ENCODE data around the gene PFKFB4. TPM values are rescaled to one million over a fixed set of nuclear protein-coding genes. Genes with fewer than 3 reads are reported as not detected.

PFKFB4 gene
- total and polyA plus RNA-seq, 10 of the 15 experiments (the other 5 are each of a cell fraction or from before 2014, with no cell fraction given) = 0.37 to 89.1 (median 5.2) TPM

DNA sequence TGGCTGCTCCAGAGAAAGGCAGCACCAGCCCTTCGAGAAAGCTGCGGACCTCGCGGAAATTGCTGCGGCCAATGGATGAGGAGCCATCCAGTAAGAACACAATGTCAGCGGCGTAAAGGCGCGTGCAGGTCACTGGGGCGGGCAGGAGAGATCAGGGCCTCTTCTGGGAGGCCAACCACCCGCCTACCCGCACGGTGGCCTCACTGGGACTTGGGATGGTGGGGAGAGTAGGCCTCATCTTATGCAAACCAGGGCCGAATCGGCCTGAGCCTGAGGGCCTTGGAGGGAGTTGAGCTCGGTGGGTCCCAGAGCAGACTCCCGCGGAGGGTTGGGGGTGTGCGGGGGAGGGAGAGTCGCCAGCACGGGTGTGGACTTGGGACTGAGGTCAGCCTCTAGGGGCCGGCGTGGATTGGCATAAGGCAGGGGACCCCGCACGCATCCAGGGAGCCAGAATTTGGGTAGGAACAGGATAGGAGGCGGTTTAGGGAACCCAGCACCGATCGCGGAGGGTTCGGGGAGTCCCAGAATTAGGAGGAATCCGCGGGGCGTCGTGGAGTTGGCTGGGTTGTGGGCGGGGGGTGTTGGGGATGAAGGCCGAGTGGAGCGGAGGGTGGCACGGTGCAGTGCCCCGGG, 37.9 kb upstream of the PFKFB4 start:
- 0 out of 2 replicates have a peak overlapping the region, but pooled peaks have one; percentile 17 for H3K4me2 ChIP-seq (ENCODE audit: control insufficient read depth, insufficient read depth)
- SMC1A ChIA-PET (ENCODE audit: uncharacterized antibody, unreplicated experiment) = no interaction called here
- no peak overlapping the region for H2AFZ ChIP-seq (ENCODE audit: control insufficient read depth, low read depth, low read length)
- H4K20me1 ChIP-seq (ENCODE audit: control insufficient read depth, insufficient read depth) = no peaks in the 10 kb centered on the region
- WGBS (ENCODE audit: insufficient coverage, insufficient replicate concordance, low lambda C conversion rate, missing lambda C conversion rate) = 25% methylated on average over 37 of the region's 39 CpGs
- no peaks in the 10 kb centered on the region for H3K79me2 ChIP-seq (ENCODE audit: control insufficient read depth, insufficient read depth, low read length)
- intact Hi-C loops (cut with micrococcal nuclease; ENCODE audit: unreplicated experiment) = no loop called here
- DNase-seq (ENCODE audit: low read depth, low spot score) = no peak
- FAIRE-seq = no peak
- TF ChIP-seq TCF7 (IDR thresholded peaks at IDR 0.05; ENCODE audit: borderline replicate concordance) = no peak
- in situ Hi-C loops (cut with MboI) = no loop called here
- no peak overlapping the region for H3K9ac ChIP-seq (ENCODE audit: control insufficient read depth, insufficient read depth, low read length)
- no peak overlapping the region for H3K27ac ChIP-seq (ENCODE audit: control insufficient read depth, insufficient read depth)
- H3K9me3 ChIP-seq (replicated peaks; ENCODE audit: control insufficient read depth, insufficient read depth, low read length) = no peaks in the 10 kb centered on the region
- ATAC-seq = no peak
- H3K27me3 ChIP-seq (replicated peaks in 1 of 2; ENCODE audit: control insufficient read depth in 2 of 2, insufficient read depth in 2 of 2, low read length in 1 of 2) = peaks cover 0 to 9% of the 10 kb centered on the region in 2 experiments; a peak in 2 of 4 replicates
- no peaks in the 10 kb centered on the region; the same call in 1 of the 2 replicates for H3K4me1 ChIP-seq (ENCODE audit: control insufficient read depth, insufficient read depth, low read length)
- no peak overlapping the region for H3K4me3 ChIP-seq
- no TSS peak for BruUV-seq (replicated peaks)
- POLR2A ChIA-PET = no interaction called here
- CTCF ChIA-PET = no interaction called here
- H3K36me3 ChIP-seq (ENCODE audit: control insufficient read depth in 2 of 2, insufficient read depth in 2 of 2, low read length in 1 of 2) = peaks cover 5 to 12% of the 10 kb centered on the region in 2 experiments; a peak in 3 of 4 replicates
- RAD21 ChIA-PET (ENCODE audit: unreplicated experiment) = no interaction called here

DNA sequence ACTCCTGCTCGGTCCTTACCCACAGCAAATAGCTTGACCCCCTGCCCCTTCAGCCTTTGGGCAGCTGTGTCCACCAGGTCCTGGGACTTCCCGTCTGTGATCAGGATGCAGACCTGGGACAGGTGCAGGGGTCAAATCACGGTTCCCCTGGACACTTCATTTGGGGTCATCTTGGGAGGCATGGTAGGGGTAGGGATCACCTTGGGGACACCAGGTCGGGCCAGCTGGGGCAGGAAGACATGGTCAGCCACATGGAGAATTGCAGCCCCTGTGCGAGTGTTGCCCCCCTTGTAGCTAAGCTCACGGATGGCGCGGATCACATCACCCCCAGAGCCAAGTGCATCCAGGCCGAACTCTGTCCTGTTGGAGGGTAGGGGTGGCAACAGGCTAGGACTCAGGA, 36.7 kb upstream of the PFKFB4 start:
- peaks cover 0 to 9% of the 10 kb centered on the region in 2 experiments; a peak in 2 of 4 replicates for H3K27me3 ChIP-seq (replicated peaks in 1 of 2; ENCODE audit: control insufficient read depth in 2 of 2, insufficient read depth in 2 of 2, low read length in 1 of 2)
- SMC1A ChIA-PET (ENCODE audit: uncharacterized antibody, unreplicated experiment) = no interaction called here
- RAD21 ChIA-PET (ENCODE audit: unreplicated experiment) = no interaction called here
- no peak overlapping the region for H3K9ac ChIP-seq (ENCODE audit: control insufficient read depth, insufficient read depth, low read length)
- H2AFZ ChIP-seq (ENCODE audit: control insufficient read depth, low read depth, low read length) = no peak overlapping the region
- no TSS peak for BruUV-seq (replicated peaks)
- no peak overlapping the region for H3K4me3 ChIP-seq
- H3K36me3 ChIP-seq (ENCODE audit: control insufficient read depth in 2 of 2, insufficient read depth in 2 of 2, low read length in 1 of 2) = peaks cover 0 to 2% of the 10 kb centered on the region in 2 experiments; a peak in 2 of 4 replicates
- H3K4me1 ChIP-seq (ENCODE audit: control insufficient read depth, insufficient read depth, low read length) = no peaks in the 10 kb centered on the region; the same call in 1 of the 2 replicates
- no peaks in the 10 kb centered on the region for H3K79me2 ChIP-seq (ENCODE audit: control insufficient read depth, insufficient read depth, low read length)
- in situ Hi-C loops (cut with MboI) = no loop called here
- POLR2A ChIA-PET = no interaction called here
- no peak for FAIRE-seq
- no peaks in the 10 kb centered on the region for H4K20me1 ChIP-seq (ENCODE audit: control insufficient read depth, insufficient read depth)
- no peaks in the 10 kb centered on the region for H3K9me3 ChIP-seq (replicated peaks; ENCODE audit: control insufficient read depth, insufficient read depth, low read length)
- no peak overlapping the region for H3K27ac ChIP-seq (ENCODE audit: control insufficient read depth, insufficient read depth)
- intact Hi-C loops (cut with micrococcal nuclease; ENCODE audit: unreplicated experiment) = no loop called here
- H3K4me2 ChIP-seq (ENCODE audit: control insufficient read depth, insufficient read depth) = no peak overlapping the region
- WGBS (ENCODE audit: insufficient coverage, insufficient replicate concordance, low lambda C conversion rate, missing lambda C conversion rate) = 67% methylated on average over 9 of the region's 9 CpGs
- TF ChIP-seq POLR2AphosphoS2 (IDR thresholded peaks at IDR 0.05; ENCODE audit: low read depth, low read length) = no peak
- TF ChIP-seq, protein P1, sequence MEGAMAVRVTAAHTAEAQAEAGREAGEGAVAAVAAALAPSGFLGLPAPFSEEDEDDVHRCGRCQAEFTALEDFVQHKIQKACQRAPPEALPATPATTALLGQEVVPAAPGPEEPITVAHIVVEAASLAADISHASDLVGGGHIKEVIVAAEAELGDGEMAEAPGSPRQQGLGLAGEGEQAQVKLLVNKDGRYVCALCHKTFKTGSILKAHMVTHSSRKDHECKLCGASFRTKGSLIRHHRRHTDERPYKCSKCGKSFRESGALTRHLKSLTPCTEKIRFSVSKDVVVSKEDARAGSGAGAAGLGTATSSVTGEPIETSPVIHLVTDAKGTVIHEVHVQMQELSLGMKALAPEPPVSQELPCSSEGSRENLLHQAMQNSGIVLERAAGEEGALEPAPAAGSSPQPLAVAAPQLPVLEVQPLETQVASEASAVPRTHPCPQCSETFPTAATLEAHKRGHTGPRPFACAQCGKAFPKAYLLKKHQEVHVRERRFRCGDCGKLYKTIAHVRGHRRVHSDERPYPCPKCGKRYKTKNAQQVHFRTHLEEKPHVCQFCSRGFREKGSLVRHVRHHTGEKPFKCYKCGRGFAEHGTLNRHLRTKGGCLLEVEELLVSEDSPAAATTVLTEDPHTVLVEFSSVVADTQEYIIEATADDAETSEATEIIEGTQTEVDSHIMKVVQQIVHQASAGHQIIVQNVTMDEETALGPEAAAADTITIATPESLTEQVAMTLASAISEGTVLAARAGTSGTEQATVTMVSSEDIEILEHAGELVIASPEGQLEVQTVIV (IDR thresholded peaks at IDR 0.05; ENCODE audit: borderline replicate concordance, partially characterized antibody) = no peak
- no peak for TF ChIP-seq RELA (IDR thresholded peaks at IDR 0.05; ENCODE audit: borderline replicate concordance, partially characterized antibody)
- no peak for TF ChIP-seq SUZ12 (IDR thresholded peaks at IDR 0.05; ENCODE audit: unreplicated experiment)
- TF ChIP-seq, protein P2, sequence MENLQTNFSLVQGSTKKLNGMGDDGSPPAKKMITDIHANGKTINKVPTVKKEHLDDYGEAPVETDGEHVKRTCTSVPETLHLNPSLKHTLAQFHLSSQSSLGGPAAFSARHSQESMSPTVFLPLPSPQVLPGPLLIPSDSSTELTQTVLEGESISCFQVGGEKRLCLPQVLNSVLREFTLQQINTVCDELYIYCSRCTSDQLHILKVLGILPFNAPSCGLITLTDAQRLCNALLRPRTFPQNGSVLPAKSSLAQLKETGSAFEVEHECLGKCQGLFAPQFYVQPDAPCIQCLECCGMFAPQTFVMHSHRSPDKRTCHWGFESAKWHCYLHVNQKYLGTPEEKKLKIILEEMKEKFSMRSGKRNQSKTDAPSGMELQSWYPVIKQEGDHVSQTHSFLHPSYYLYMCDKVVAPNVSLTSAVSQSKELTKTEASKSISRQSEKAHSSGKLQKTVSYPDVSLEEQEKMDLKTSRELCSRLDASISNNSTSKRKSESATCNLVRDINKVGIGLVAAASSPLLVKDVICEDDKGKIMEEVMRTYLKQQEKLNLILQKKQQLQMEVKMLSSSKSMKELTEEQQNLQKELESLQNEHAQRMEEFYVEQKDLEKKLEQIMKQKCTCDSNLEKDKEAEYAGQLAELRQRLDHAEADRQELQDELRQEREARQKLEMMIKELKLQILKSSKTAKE (IDR thresholded peaks at IDR 0.05; ENCODE audit: low read depth, poor library complexity, severe bottlenecking) = no peak
- no peak for TF ChIP-seq NR2F1 (conservative IDR thresholded peaks at IDR 0.05)
- TF ChIP-seq KLF5 (IDR thresholded peaks at IDR 0.05; ENCODE audit: partially characterized antibody) = no peak
- no peak for TF ChIP-seq HDAC2 (IDR thresholded peaks at IDR 0.05)
- no peak for TF ChIP-seq CEBPB (IDR thresholded peaks at IDR 0.05; ENCODE audit: borderline replicate concordance in 1 of 2, low read depth in 2 of 2, low read length in 2 of 2)
- ATAC-seq = no peak
- no peak for DNase-seq (ENCODE audit: low read depth, low spot score)
- CTCF ChIA-PET = no interaction called here
